Activated CD4-positive, alpha-beta memory T cell treated with anti-CD3 and anti-CD28 coated beads, Interleukin-2, amount 10 ng/mL, durations not matched to agents 7 days and 5 days (primary cell): Measurements from ENCODE around the gene RAB26. TPM values are rescaled to one million over a fixed set of nuclear protein-coding genes. Genes with fewer than 3 reads are reported as not detected.

ENCODE experiments used
- CTCF ChIA-PET: fragments of 350-600 bp; sonication (Branson Sonifier 250); formaldehyde crosslinking; loops from one replicate; lab custom pipeline; 2021; ENCODE audit warnings: antibody characterized with exemption, inconsistent platforms; lab: Charles Lee
- POLR2A ChIA-PET: fragments of 350-600 bp; sonication (Branson Sonifier 250); formaldehyde crosslinking; loops from one replicate; lab custom pipeline; 2021; ENCODE audit warnings: antibody characterized with exemption; lab: Charles Lee
- DNase-seq: peaks from one replicate; pipeline ENCODE4 v3.0.0-alpha.2; 2020
- H3K27ac Mint-ChIP-seq: one replicate; pipeline ENCODE4 v1.8.0; 2021; ENCODE audit warnings: mild to moderate bottlenecking, mixed read lengths
- H3K27me3 Mint-ChIP-seq: one replicate; pipeline ENCODE4 v1.8.0; 2021; ENCODE audit warnings: mixed read lengths
- H3K36me3 Mint-ChIP-seq: one replicate; pipeline ENCODE4 v1.8.0; 2021; ENCODE audit warnings: low read depth, mixed read lengths
- H3K4me1 Mint-ChIP-seq: one replicate; pipeline ENCODE4 v1.8.0; 2021; ENCODE audit warnings: mixed read lengths
- H3K4me3 Mint-ChIP-seq: one replicate; pipeline ENCODE4 v1.8.0; 2021; ENCODE audit warnings: mild to moderate bottlenecking, mixed read lengths
- H3K9me3 Mint-ChIP-seq: one replicate; pipeline ENCODE4 v1.8.0; 2021; ENCODE audit warnings: mixed read lengths
- total RNA-seq, 2 experiments: library from RNA; stranded (reverse); gene quantifications; one replicate each; pipeline ENCODE4 v1.2.3, GENCODE V29; 2021

RAB26 gene
- total RNA-seq, 2 experiments from 2014 or later, result 0.83 to 1.1 TPM

DNA sequence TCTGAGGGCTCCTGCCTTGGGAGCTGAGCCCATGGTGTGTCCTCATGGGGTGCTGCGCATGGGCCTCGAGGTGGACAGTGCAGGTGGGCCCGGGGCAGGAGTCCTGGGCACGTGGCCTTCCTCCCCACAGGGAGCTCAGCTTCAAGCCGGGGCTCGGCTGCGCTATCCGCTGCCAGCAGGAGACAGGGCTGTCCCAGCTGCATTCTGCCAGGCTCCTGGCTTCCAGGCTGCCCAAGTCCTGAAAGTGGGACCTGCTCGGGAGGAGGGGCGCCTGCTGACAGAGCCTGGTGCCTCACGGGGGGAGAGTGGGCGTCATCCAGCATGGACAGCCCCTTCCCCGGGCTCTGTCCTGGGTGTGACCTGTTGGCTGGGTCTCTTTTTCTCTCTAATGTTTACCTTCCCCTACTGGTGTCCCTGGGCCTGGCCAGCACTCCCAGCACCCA is 14.3 kb downstream of the RAB26 start:
- no peaks in the 10 kb centered on the region for H3K9me3 Mint-ChIP-seq
- POLR2A ChIA-PET, result interaction anchor here (0.6 kb wide), 1 partner anchor 282 kb away, joined by 3 read pairs; no protein-coding TSS in a partner anchor
- H3K4me3 Mint-ChIP-seq, result no peak overlapping the region
- peaks cover 7% of the 10 kb centered on the region for H3K4me1 Mint-ChIP-seq
- CTCF ChIA-PET, result no interaction called here
- no peak overlapping the region for H3K27ac Mint-ChIP-seq
- peaks cover 17% of the 10 kb centered on the region for H3K36me3 Mint-ChIP-seq
- H3K27me3 Mint-ChIP-seq, result no peaks in the 10 kb centered on the region
- no peak for DNase-seq

DNA sequence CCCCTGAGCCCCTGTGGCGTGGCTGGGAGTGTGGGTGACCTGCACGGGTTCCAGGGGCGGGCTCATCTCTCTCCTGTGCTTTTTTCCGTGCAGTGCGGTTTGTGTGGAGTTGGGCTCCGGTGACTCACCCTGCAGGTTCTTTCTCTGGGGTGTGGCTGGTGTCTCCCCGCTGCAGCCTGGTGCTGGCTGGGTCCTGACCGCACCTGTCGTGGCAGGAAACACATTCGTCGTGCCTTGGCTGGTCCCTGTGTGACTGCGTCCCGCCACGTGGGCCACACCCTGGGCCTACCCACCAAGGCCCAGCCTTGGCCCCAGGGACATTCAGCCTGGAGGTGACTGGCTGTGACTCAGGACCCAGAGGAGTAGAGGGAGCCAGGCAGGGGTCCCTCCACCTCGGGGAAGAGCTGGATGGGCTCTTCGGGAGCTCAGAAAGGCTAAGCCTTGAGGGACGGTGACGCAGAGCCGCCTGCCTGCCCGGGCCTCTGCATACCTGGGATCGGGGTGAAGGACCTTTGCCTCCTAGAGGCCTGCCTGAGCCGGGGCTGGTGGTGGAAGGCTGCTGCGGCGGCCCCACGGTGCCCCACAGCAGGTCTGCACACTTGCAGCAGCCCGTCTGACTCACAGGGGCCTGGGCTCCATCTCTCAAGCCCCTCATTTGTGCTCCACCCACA is 14.9 kb downstream of the RAB26 start:
- POLR2A ChIA-PET, result no interaction called here
- no peaks in the 10 kb centered on the region for H3K27me3 Mint-ChIP-seq

DNA sequence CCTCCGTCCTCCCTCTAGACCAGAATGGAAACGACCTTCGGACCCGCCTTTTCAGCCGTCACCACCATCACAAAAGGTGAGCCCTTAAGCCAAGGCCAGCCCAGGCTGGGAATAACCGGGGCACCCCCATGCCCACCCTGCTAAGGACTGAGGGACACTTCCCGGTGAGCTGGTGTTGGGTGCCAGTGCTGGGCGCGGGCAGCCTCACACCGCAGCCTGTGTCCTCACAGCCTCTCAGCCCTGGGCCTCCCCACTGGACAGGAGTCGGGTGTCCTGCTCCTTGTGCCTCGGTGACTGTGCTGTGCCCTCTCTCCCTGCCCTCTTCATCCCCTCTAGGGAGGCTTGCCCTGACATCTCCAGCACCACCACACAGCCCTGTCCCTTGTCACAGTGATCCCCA is 17.4 kb downstream of the RAB26 start:
- Mint-ChIP-seq H3K27ac (no peak overlapping the region), H3K27me3 (no peaks in the 10 kb centered on the region), H3K36me3 (peaks cover 20% of the 10 kb centered on the region), H3K4me1 (peaks cover 2% of the 10 kb centered on the region), H3K9me3 (no peaks in the 10 kb centered on the region), H3K4me3 (no peak overlapping the region)
- CTCF ChIA-PET, result no interaction called here
- DNase-seq, result no peak
- POLR2A ChIA-PET, result interaction anchor here (2.5 kb wide), 1 partner anchor 11 kb away, joined by 15 read pairs; the partner anchor contains the start of gene TRAF7

More for the DNA sequence above, 14.9 kb downstream of the RAB26 start:
- CTCF ChIA-PET, result interaction anchor here (0.7 kb wide), 1 partner anchor 8 kb away, joined by 3 read pairs; the partner anchor contains the start of gene TRAF7
- H3K9me3 Mint-ChIP-seq, result no peaks in the 10 kb centered on the region
- peaks cover 20% of the 10 kb centered on the region for H3K36me3 Mint-ChIP-seq
- no peak overlapping the region for H3K4me3 Mint-ChIP-seq
- peaks cover 5% of the 10 kb centered on the region for H3K4me1 Mint-ChIP-seq
- H3K27ac Mint-ChIP-seq, result peak overlapping the region; percentile 56
- DNase-seq, result peak; percentile 37

GRCh38 chr16:2166263-2167067 is 18.0 kb downstream of the RAB26 start:
- ChIA-PET POLR2A (interaction anchor here (2.5 kb wide), 1 partner anchor 12 kb away, joined by 15 read pairs; the partner anchor contains the start of gene TRAF7), CTCF (no interaction called here)
- Mint-ChIP-seq H3K4me3 (no peak overlapping the region), H3K4me1 (peaks cover 2% of the 10 kb centered on the region), H3K27ac (no peak overlapping the region), H3K27me3 (no peaks in the 10 kb centered on the region), H3K9me3 (no peaks in the 10 kb centered on the region), H3K36me3 (peaks cover 20% of the 10 kb centered on the region)
- DNase-seq, result no peak

- POLR2A ChIA-PET, result interaction anchor here (0.9 to 2.5 kb wide), 2 partner anchors 12 to 27 kb away, joined by 3 to 15 read pairs; partner anchors contain the start of gene TRAF7
- H3K4me3 Mint-ChIP-seq, result no peak overlapping the region
- H3K9me3 Mint-ChIP-seq, result no peaks in the 10 kb centered on the region
- H3K27me3 Mint-ChIP-seq, result no peaks in the 10 kb centered on the region
- CTCF ChIA-PET, result no interaction called here
- H3K4me1 Mint-ChIP-seq, result peaks cover 2% of the 10 kb centered on the region
- H3K36me3 Mint-ChIP-seq, result peaks cover 19% of the 10 kb centered on the region
- no peak overlapping the region for H3K27ac Mint-ChIP-seq
- no peak for DNase-seq
Measured at GRCh38 chr16:2167068-2167638, 18.7 kb downstream of the RAB26 start.

DNA sequence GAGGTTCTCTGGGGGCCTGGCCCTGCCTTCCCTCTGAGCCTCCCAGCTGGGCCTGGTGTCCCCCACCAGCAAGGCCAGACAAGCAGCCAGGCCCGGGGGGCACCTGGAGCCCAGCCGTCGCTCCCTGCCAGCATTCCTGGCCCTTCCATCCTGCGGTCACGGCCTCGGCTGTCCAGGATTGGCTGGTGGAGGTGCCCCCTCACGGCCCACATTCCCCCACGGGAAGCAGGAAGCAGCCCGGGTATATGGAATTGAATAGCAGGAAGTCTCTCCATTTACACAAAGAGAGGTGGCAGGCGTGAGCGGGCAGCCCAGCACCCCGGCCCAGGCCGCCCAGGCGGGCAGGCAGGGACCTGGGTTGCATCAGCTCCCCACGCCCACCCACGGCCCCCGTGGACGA is 21.7 kb downstream of the RAB26 start:
- Mint-ChIP-seq H3K27me3 (no peaks in the 10 kb centered on the region), H3K27ac (no peak overlapping the region), H3K4me3 (no peak overlapping the region), H3K4me1 (no peaks in the 10 kb centered on the region), H3K36me3 (peaks cover 23% of the 10 kb centered on the region), H3K9me3 (no peaks in the 10 kb centered on the region)
- ChIA-PET POLR2A (no interaction called here), CTCF (no interaction called here)
- DNase-seq, result no peak

- Mint-ChIP-seq H3K27ac (no peak overlapping the region), H3K9me3 (no peaks in the 10 kb centered on the region), H3K36me3 (peaks cover 20% of the 10 kb centered on the region), H3K4me3 (no peak overlapping the region), H3K4me1 (no peaks in the 10 kb centered on the region), H3K27me3 (no peaks in the 10 kb centered on the region)
- POLR2A ChIA-PET, result no interaction called here
- no peak for DNase-seq
- CTCF ChIA-PET, result no interaction called here
Measured at GRCh38 chr16:2170587-2171435, 22.4 kb downstream of the RAB26 start.

- H3K27ac Mint-ChIP-seq, result no peak overlapping the region
- CTCF ChIA-PET, result no interaction called here
- H3K36me3 Mint-ChIP-seq, result peaks cover 16% of the 10 kb centered on the region
- no peak overlapping the region for H3K4me3 Mint-ChIP-seq
- POLR2A ChIA-PET, result no interaction called here
- H3K4me1 Mint-ChIP-seq, result no peaks in the 10 kb centered on the region
- no peaks in the 10 kb centered on the region for H3K9me3 Mint-ChIP-seq
- no peaks in the 10 kb centered on the region for H3K27me3 Mint-ChIP-seq
- DNase-seq, result no peak
Measured at GRCh38 chr16:2171601-2172178, 23.3 kb downstream of the RAB26 start.

GRCh38 chr16:2172688-2173335 is 24.4 kb downstream of the RAB26 start:
- CTCF ChIA-PET, result interaction anchor here (0.6 kb wide), 1 partner anchor 151 kb away, joined by 3 read pairs; no protein-coding TSS in a partner anchor
- DNase-seq, result no peak
- no peaks in the 10 kb centered on the region for H3K27me3 Mint-ChIP-seq
- no peaks in the 10 kb centered on the region for H3K4me1 Mint-ChIP-seq
- H3K4me3 Mint-ChIP-seq, result no peak overlapping the region
- no peaks in the 10 kb centered on the region for H3K9me3 Mint-ChIP-seq
- H3K36me3 Mint-ChIP-seq, result peaks cover 19% of the 10 kb centered on the region
- H3K27ac Mint-ChIP-seq, result no peak overlapping the region
- POLR2A ChIA-PET, result interaction anchor here (1.5 kb wide), 1 partner anchor 18 kb away, joined by 4 read pairs; the partner anchor contains the start of gene TRAF7

- Mint-ChIP-seq H3K4me1 (no peaks in the 10 kb centered on the region), H3K27me3 (no peaks in the 10 kb centered on the region), H3K9me3 (no peaks in the 10 kb centered on the region), H3K36me3 (peaks cover 16% of the 10 kb centered on the region), H3K4me3 (no peak overlapping the region), H3K27ac (no peak overlapping the region)
- no peak for DNase-seq
- CTCF ChIA-PET, result no interaction called here
- POLR2A ChIA-PET, result interaction anchor here (1.5 kb wide), 1 partner anchor 18 kb away, joined by 4 read pairs; the partner anchor contains the start of gene TRAF7
Measured at GRCh38 chr16:2173366-2173765, 24.9 kb downstream of the RAB26 start.

DNA sequence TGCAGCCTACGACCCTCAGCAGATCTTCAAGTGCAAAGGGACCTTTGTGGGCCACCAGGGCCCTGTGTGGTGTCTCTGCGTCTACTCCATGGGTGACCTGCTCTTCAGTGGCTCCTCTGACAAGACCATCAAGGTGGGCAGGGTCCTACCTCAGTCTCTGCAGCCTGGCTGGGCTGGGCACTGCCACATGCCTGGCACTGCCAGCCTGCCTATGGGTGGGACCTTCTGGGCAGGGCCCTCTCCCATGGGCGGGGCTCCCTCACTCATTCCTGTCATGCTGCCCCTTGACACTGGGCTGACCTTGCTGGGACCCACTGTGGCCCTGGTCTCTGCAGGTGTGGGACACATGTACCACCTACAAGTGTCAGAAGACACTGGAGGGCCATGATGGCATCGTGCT is 25.5 kb downstream of the RAB26 start:
- POLR2A ChIA-PET, result interaction anchor here (1.5 kb wide), 1 partner anchor 19 kb away, joined by 4 read pairs; the partner anchor contains the start of gene TRAF7
- Mint-ChIP-seq H3K4me1 (no peaks in the 10 kb centered on the region), H3K4me3 (no peak overlapping the region)

More for the DNA sequence above, 25.5 kb downstream of the RAB26 start:
- Mint-ChIP-seq H3K36me3 (peaks cover 16% of the 10 kb centered on the region), H3K27ac (no peak overlapping the region), H3K9me3 (no peaks in the 10 kb centered on the region), H3K27me3 (no peaks in the 10 kb centered on the region)
- no peak for DNase-seq
- CTCF ChIA-PET, result no interaction called here
